Naive thymus-derived CD4-positive, alpha-beta T cell (primary cell): ENCODE data around the gene BTBD19. TPM values are rescaled to one million over a fixed set of nuclear protein-coding genes. Genes with fewer than 3 reads are reported as not detected.

ENCODE experiments used
- ATAC-seq: fragments of 150-1000 bp; cut with Tn5 transposase; 2 replicates; pipeline ENCODE4 v1.10.0; 2021; ENCODE audit warnings: mild to moderate bottlenecking, moderate library complexity
- CTCF ChIA-PET: fragments of 350-600 bp; sonication (Branson Sonifier 250); formaldehyde crosslinking; loops from one replicate; lab custom pipeline; 2021; ENCODE audit warnings: antibody characterized with exemption; lab: Charles Lee
- POLR2A ChIA-PET: fragments of 350-600 bp; sonication (Branson Sonifier 250); formaldehyde crosslinking; loops from one replicate; lab custom pipeline; 2021; ENCODE audit warnings: antibody characterized with exemption, inconsistent platforms; lab: Charles Lee
- DNase-seq, 9 donors: peaks; one replicate each; pipeline versions ENCODE4 v3.0.0 to v3.0.0-alpha.2; 2020 to 2022; ENCODE audit warnings: mixed read lengths in 1 of 9
- H3K27ac ChIP-seq: one replicate; pipeline ENCODE4 v1.7.0; 2013; ENCODE audit warnings: mild to moderate bottlenecking, low read depth, low read length, moderate library complexity
- H3K27me3 ChIP-seq, 2 donors: one replicate each; pipeline ENCODE4 v1.7.0; 2013; ENCODE audit warnings: low read length in 2 of 2, mild to moderate bottlenecking in 2 of 2, moderate library complexity in 2 of 2; ENCODE audit not compliant: control insufficient read depth in 2 of 2, insufficient read depth in 2 of 2
- H3K36me3 ChIP-seq, 3 experiments: 1 replicate in 2 of 3; 2 replicates in 1 of 3; pipeline ENCODE4 v1.7.0; 2013; ENCODE audit warnings: low read length in 3 of 3, mild to moderate bottlenecking in 3 of 3, moderate library complexity in 1 of 3; ENCODE audit not compliant: insufficient read depth in 3 of 3, control insufficient read depth in 2 of 3
- H3K4me1 ChIP-seq, 2 donors: one replicate each; pipeline ENCODE4 v1.7.0; 2013; ENCODE audit warnings: low read length in 2 of 2, mild to moderate bottlenecking in 2 of 2, moderate library complexity in 1 of 2; ENCODE audit not compliant: control insufficient read depth in 2 of 2, insufficient read depth in 2 of 2
- H3K4me3 ChIP-seq: 2 replicates; pipeline ENCODE4 v1.7.0; 2013; ENCODE audit warnings: mild to moderate bottlenecking, low read length
- H3K9me3 ChIP-seq, 3 experiments: 1 replicate in 2 of 3; 2 replicates in 1 of 3; pipeline ENCODE4 v1.7.0; 2013; ENCODE audit warnings: low read length in 3 of 3; ENCODE audit not compliant: control insufficient read depth in 2 of 3
- H3K27ac Mint-ChIP-seq, 9 donors: one replicate each; pipeline ENCODE4 v1.8.0; 2020 to 2022; ENCODE audit warnings: mixed read lengths in 9 of 9, mild to moderate bottlenecking in 8 of 9, moderate library complexity in 5 of 9, inconsistent platforms in 2 of 9
- H3K27me3 Mint-ChIP-seq, 5 donors: one replicate each; pipeline ENCODE4 v1.8.0; 2021 to 2022; ENCODE audit warnings: mixed read lengths in 5 of 5, mild to moderate bottlenecking in 1 of 5
- H3K36me3 Mint-ChIP-seq, 5 donors: one replicate each; pipeline ENCODE4 v1.8.0; 2020 to 2022; ENCODE audit warnings: mixed read lengths in 5 of 5, mild to moderate bottlenecking in 3 of 5, inconsistent platforms in 1 of 5
- H3K4me1 Mint-ChIP-seq, 7 donors: one replicate each; pipeline ENCODE4 v1.8.0; 2020 to 2022; ENCODE audit warnings: mixed read lengths in 7 of 7, mild to moderate bottlenecking in 3 of 7, inconsistent platforms in 1 of 7
- H3K4me3 Mint-ChIP-seq, 10 donors: one replicate each; pipeline ENCODE4 v1.8.0; 2020 to 2022; ENCODE audit warnings: mild to moderate bottlenecking in 10 of 10, mixed read lengths in 10 of 10, moderate library complexity in 6 of 10, inconsistent platforms in 2 of 10
- H3K9me3 Mint-ChIP-seq, 11 donors: one replicate each; pipeline ENCODE4 v1.8.0; 2020 to 2022; ENCODE audit warnings: mixed read lengths in 11 of 11, mild to moderate bottlenecking in 4 of 11, inconsistent platforms in 1 of 11, moderate library complexity in 1 of 11
- intact Hi-C, 2 donors: fragments of 100-400 bp; cut with micrococcal nuclease; formaldehyde crosslinking; loops; one replicate each; pipeline ENCODE4 v1.15.1; 2023
- polyA plus RNA-seq, 2 donors: library from polyadenylated mRNA; unstranded; fragments of 300-500 nt; fragmentation: Illumina TruSeq; gene quantifications; one replicate each; pipeline ENCODE4 v1.2.3, GENCODE V29; 2021
- total RNA-seq, 6 experiments: library from RNA in 5 of 6; stranded (reverse) in 5 of 6; gene quantifications; 1 replicate in 5 of 6; 2 replicates in 1 of 6; pipeline ENCODE4 v1.2.3 and lab custom pipeline; 2021 to 2026

Gene BTBD19
- total and polyA plus RNA-seq, 7 experiments from 2014 or later, result 0.07 to 47.2 (median 12.5) TPM

DNA sequence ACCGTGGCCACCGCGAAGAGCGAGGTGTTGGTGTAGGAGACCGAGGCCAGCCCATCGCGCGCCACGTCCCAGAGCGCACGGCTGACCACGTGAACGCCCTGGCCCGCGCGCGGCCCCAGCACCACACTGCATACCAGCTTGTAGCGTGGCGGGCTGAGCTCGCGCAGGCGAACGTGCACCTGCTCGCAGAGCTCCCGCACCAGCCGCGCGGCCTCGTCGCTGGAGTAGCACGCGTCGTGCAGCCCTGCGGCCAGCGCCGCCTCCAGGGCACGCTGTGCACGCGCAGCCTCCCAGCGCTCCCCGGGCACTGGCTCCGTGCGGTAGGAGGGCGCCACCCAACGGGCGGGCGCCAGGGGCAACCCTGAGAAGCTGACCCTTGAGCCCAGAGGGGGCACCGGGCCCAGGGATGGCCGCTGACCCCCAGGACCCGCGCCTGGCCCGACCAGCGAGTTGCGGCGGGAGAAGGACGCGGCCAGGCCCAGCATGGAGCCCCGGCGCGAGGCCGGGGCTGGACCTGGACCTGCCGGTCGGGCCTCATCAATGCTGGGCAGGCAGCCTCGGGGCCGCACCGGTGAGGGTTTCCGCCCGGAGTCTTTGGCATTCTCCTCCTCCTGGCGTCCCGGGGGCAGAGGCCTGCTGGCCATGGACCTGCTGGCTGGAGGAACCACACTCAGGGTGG lies 2.2 kb upstream of the BTBD19 start:
- POLR2A ChIA-PET, result interaction anchor here (0.6 to 18.7 kb wide), 7 partner anchors 9 to 205 kb away, joined by 3 to 709 read pairs (median 17); partner anchors contain the start of genes BEST4, HECTD3 and RPS8
- CTCF ChIA-PET, result interaction anchor here (0.6 to 1.4 kb wide), 3 partner anchors 12 to 78 kb away, joined by 3 to 5 read pairs (median 3); no protein-coding TSS in a partner anchor
- H3K4me3 Mint-ChIP-seq, result peak overlapping the region in 1 of 10 donors; percentile 90
- intact Hi-C loops, result loop anchor here (5.0 to 10.0 kb wide), 3 partner anchors 399 to 776 kb away; partner anchors contain the start of genes TESK2 (in 2 of the 2), NASP (in 1 of the 2) and ZSWIM5 (in 1 of the 2)
- H3K27ac Mint-ChIP-seq, result peak overlapping the region; percentile 98 to 100 (median 99)
- peaks cover 49 to 80% (median 74%) of the 10 kb centered on the region in 7 donors for H3K4me1 Mint-ChIP-seq
- DNase-seq (peak in 2 of 9 donors; percentile 11 to 39), ATAC-seq (no peak)
- Histone ChIP-seq H3K4me1 (peaks cover 63 to 69% of the 10 kb centered on the region in 2 donors), H3K4me3 (no peak overlapping the region), H3K27ac (peak overlapping the region; percentile 91), H3K9me3 (no peaks in the 10 kb centered on the region), H3K36me3 (peaks cover 14 to 42% (median 18%) of the 10 kb centered on the region in 3 experiments), H3K27me3 (no peaks in the 10 kb centered on the region)
- peaks cover 11 to 45% (median 31%) of the 10 kb centered on the region in 5 donors for H3K36me3 Mint-ChIP-seq
- H3K9me3 Mint-ChIP-seq, result peaks cover 0 to 5% (median 0%) of the 10 kb centered on the region in 11 donors
- H3K27me3 Mint-ChIP-seq, result peaks cover 0 to 3% (median 0%) of the 10 kb centered on the region in 5 donors

GRCh38 chr1:44806704-44807363 lies 1.5 kb upstream of the BTBD19 start, which contains the start of gene DYNLT4:
Gene DYNLT4, minus strand, starts transcription at chr1:44807351. Its CDS starts 683 bp downstream, at chr1:44806668.
- Histone ChIP-seq H3K4me3 (peak within 1 kb of the TSS; percentile 48), H3K27ac (peak within 1 kb of the TSS; percentile 91), H3K36me3 (peaks cover 14 to 42% (median 18%) of the 10 kb centered on the region in 3 experiments), H3K9me3 (no peaks in the 10 kb centered on the region), H3K4me1 (peaks cover 70 to 72% of the 10 kb centered on the region in 2 donors), H3K27me3 (no peaks in the 10 kb centered on the region)
- CTCF ChIA-PET, result interaction anchor here (0.6 to 3.2 kb wide), 5 partner anchors 9 to 79 kb away, joined by 3 to 34 read pairs (median 4); no protein-coding TSS in a partner anchor
- intact Hi-C loops, result loop anchor here (5.0 to 10.0 kb wide), 3 partner anchors 398 to 775 kb away; partner anchors contain the start of genes TESK2 (in 2 of the 2), NASP (in 1 of the 2) and ZSWIM5 (in 1 of the 2)
- Mint-ChIP-seq H3K4me1 (peaks cover 52 to 85% (median 78%) of the 10 kb centered on the region in 7 donors), H3K27me3 (peaks cover 0 to 3% (median 0%) of the 10 kb centered on the region in 5 donors), H3K4me3 (peak within 1 kb of the TSS; percentile 63 to 90 (median 80)), H3K27ac (peak within 1 kb of the TSS; percentile 98 to 100 (median 99)), H3K36me3 (peaks cover 9 to 45% (median 29%) of the 10 kb centered on the region in 5 donors), H3K9me3 (peaks cover 0 to 7% (median 0%) of the 10 kb centered on the region in 11 donors)
- POLR2A ChIA-PET, result interaction anchor here (0.6 to 18.7 kb wide), 11 partner anchors 8 to 497 kb away, joined by 3 to 709 read pairs (median 11); partner anchors contain the start of genes BEST4, HECTD3, RPS8 and UROD
- DNase-seq (no peak), ATAC-seq (no peak)

DNA sequence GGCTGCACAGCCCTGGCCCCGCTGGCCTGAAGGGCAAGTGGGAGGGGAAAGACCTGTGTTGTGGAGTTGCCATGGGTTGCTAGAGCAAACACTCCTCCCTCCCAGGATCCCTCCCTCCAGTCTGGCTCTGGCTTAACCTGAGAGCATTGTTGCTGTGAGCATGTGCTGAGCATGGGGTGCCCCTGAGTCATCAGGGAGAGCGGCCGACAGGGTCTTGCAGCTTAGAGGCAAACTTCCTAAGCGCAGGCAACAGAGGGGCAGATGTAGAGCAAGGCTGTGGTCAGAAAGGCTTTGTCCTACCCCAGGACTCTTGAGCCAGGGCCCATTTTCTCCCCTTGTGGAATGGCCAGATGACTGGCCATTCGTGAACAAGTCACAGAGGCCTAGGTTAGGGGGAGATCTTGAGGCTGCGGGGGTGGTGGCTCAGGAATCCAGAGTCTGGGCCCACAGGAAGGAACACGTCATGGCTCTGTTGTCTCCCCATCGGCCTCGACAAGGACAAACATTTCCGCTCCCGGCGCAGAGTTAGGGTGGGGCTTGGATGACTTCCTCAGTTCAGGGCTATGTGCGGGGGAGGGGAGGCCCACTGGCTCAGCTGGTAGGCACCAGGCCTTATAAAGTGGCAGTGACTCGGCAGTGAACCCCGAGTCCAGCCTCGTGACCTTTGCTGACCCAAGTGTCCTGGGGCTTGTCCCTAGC lies 810 bp upstream of the BTBD19 start:
- Mint-ChIP-seq H3K4me3 (peak overlapping the region; percentile 63 to 90 (median 80)), H3K27me3 (peaks cover 0 to 3% (median 0%) of the 10 kb centered on the region in 5 donors), H3K4me1 (peaks cover 54 to 84% (median 77%) of the 10 kb centered on the region in 7 donors), H3K27ac (peak overlapping the region; percentile 98 to 100 (median 99)), H3K9me3 (peaks cover 0 to 7% (median 0%) of the 10 kb centered on the region in 11 donors), H3K36me3 (peaks cover 5 to 40% (median 25%) of the 10 kb centered on the region in 5 donors)
- Histone ChIP-seq H3K27ac (peak overlapping the region; percentile 91), H3K9me3 (no peaks in the 10 kb centered on the region), H3K4me1 (peaks cover 66% of the 10 kb centered on the region in 2 donors), H3K27me3 (no peaks in the 10 kb centered on the region), H3K36me3 (peaks cover 13 to 41% (median 18%) of the 10 kb centered on the region in 3 experiments), H3K4me3 (peak overlapping the region; percentile 48)
- CTCF ChIA-PET, result interaction anchor here (0.6 to 3.4 kb wide), 6 partner anchors 7 to 80 kb away, joined by 3 to 34 read pairs (median 4); partner anchors contain the start of gene PLK3
- ATAC-seq (peak; percentile 68), DNase-seq (peak; percentile 78 to 96 (median 95))
- intact Hi-C loops, result loop anchor here (2.0 to 10.0 kb wide), 4 partner anchors 77 to 775 kb away; partner anchors contain the start of genes TESK2 (in 2 of the 2), NASP (in 1 of the 2), RNU5D-1 (in 1 of the 2) and ZSWIM5 (in 1 of the 2)
- POLR2A ChIA-PET, result interaction anchor here (0.6 to 18.7 kb wide), 18 partner anchors 7 to 776 kb away, joined by 3 to 709 read pairs (median 6); partner anchors contain the start of genes BEST4, CCDC163, EIF2B3 and HECTD3

GRCh38 chr1:44808938-44809917 lies 905 bp downstream of the BTBD19 start:
- intact Hi-C loops, result loop anchor here (1.0 to 10.0 kb wide), 6 partner anchors 8 to 773 kb away; partner anchors contain the start of genes TESK2 (in 2 of the 2), NASP (in 1 of the 2), RNU5D-1 (in 1 of the 2) and ZSWIM5 (in 1 of the 2)
- Mint-ChIP-seq H3K27ac (peak overlapping the region; percentile 98 to 100 (median 99)), H3K27me3 (peaks cover 0 to 3% (median 0%) of the 10 kb centered on the region in 5 donors), H3K36me3 (peaks cover 0 to 33% (median 16%) of the 10 kb centered on the region in 5 donors), H3K4me1 (peaks cover 49 to 77% (median 72%) of the 10 kb centered on the region in 7 donors), H3K9me3 (peaks cover 0 to 10% (median 0%) of the 10 kb centered on the region in 11 donors), H3K4me3 (peak overlapping the region; percentile 48 to 90 (median 82))
- peaks cover 3 to 24% (median 9%) of the 10 kb centered on the region in 3 experiments for H3K36me3 ChIP-seq
- H3K9me3 ChIP-seq, result no peaks in the 10 kb centered on the region
- CTCF ChIA-PET, result interaction anchor here (0.6 to 3.4 kb wide), 12 partner anchors 9 to 202 kb away, joined by 3 to 34 read pairs (median 3); partner anchors contain the start of genes EIF2B3, HECTD3, PLK3 and RNU5D-1
- ATAC-seq, result peak; percentile 65
- peak in 8 of 9 donors; percentile 84 to 95 (median 92) for DNase-seq
- POLR2A ChIA-PET, result interaction anchor here (0.7 to 18.7 kb wide), 25 partner anchors 9 to 774 kb away, joined by 3 to 709 read pairs (median 5); partner anchors contain the start of genes BEST4, CCDC163, EIF2B3 and HECTD3
- H3K4me1 ChIP-seq, result peaks cover 59 to 64% of the 10 kb centered on the region in 2 donors
- H3K27me3 ChIP-seq, result no peaks in the 10 kb centered on the region
- H3K27ac ChIP-seq, result peak overlapping the region; percentile 91
- peak overlapping the region; percentile 48 for H3K4me3 ChIP-seq
